ENCODE results near the gene GOLT1B. TPM values are rescaled to one million over a fixed set of nuclear protein-coding genes. Genes with fewer than 3 reads are reported as not detected.

GOLT1B gene
- total and polyA plus RNA-seq, 9 of the 15 experiments (the other 6 are each of a cell fraction or from before 2014, with no cell fraction given), result 9.4 to 66.1 (median 26.7) TPM

DNA sequence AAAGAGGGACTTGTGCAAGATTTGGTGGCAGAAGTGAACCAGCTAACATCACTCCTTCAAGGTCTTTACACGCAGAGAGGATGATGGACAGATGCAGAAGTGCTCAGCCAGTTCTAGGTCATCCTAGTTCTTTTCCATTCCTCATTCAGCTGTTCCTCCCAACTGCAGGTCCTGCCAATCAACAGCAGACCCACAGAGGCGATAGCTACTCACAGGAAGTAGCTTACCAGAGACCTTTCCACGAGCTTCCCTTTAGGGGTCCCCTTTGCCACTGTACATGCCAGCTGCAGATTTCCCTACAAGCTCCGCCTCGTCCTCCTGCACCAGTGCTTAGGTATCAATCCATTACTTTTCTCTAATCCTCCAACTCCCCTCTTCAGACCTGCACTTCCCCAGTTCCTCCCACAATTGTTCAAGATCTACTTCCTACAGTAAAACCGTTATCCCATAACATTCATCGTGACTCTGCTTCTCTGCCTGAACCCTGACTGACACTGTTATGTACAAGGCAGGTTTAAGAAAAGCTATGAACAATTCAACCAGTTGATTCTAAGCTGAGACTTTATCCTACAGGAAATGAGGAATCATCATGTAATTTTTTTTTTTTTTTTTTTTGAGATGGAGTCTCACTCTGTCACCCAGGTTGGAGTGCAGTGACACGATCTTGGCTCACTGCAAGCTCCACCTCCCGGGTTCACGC is 22.7 kb upstream of the GOLT1B start (continued):
- TF ChIP-seq, protein P1, sequence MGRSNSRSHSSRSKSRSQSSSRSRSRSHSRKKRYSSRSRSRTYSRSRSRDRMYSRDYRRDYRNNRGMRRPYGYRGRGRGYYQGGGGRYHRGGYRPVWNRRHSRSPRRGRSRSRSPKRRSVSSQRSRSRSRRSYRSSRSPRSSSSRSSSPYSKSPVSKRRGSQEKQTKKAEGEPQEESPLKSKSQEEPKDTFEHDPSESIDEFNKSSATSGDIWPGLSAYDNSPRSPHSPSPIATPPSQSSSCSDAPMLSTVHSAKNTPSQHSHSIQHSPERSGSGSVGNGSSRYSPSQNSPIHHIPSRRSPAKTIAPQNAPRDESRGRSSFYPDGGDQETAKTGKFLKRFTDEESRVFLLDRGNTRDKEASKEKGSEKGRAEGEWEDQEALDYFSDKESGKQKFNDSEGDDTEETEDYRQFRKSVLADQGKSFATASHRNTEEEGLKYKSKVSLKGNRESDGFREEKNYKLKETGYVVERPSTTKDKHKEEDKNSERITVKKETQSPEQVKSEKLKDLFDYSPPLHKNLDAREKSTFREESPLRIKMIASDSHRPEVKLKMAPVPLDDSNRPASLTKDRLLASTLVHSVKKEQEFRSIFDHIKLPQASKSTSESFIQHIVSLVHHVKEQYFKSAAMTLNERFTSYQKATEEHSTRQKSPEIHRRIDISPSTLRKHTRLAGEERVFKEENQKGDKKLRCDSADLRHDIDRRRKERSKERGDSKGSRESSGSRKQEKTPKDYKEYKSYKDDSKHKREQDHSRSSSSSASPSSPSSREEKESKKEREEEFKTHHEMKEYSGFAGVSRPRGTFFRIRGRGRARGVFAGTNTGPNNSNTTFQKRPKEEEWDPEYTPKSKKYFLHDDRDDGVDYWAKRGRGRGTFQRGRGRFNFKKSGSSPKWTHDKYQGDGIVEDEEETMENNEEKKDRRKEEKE (IDR thresholded peaks at IDR 0.05; ENCODE audit: borderline replicate concordance in 1 of 2, control insufficient read depth in 1 of 2, low read depth in 2 of 2, low read length in 1 of 2), result no peak
- TF ChIP-seq, protein P2, sequence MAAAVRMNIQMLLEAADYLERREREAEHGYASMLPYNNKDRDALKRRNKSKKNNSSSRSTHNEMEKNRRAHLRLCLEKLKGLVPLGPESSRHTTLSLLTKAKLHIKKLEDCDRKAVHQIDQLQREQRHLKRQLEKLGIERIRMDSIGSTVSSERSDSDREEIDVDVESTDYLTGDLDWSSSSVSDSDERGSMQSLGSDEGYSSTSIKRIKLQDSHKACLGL (CRISPR knock-in tag; IDR thresholded peaks at IDR 0.05; ENCODE audit: borderline replicate concordance, poor library complexity, severe bottlenecking), result no peak
- TF ChIP-seq, protein P3, sequence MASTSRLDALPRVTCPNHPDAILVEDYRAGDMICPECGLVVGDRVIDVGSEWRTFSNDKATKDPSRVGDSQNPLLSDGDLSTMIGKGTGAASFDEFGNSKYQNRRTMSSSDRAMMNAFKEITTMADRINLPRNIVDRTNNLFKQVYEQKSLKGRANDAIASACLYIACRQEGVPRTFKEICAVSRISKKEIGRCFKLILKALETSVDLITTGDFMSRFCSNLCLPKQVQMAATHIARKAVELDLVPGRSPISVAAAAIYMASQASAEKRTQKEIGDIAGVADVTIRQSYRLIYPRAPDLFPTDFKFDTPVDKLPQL (IDR thresholded peaks at IDR 0.05; ENCODE audit: extremely low read depth, insufficient read length), result no peak
- TF ChIP-seq FOSL1 (tag; conservative IDR thresholded peaks at IDR 0.05), result no peak

Measured in K562 (cell line).